Adrenal gland (tissue), 12 donors: ENCODE results near the gene ERLIN1. TPM values are rescaled to one million over a fixed set of nuclear protein-coding genes. Genes with fewer than 3 reads are reported as not detected.

Experiments used
- DNase-seq, 7 donors: peaks; one replicate each; pipeline ENCODE4 v3.0.0-alpha.2; 2019 to 2020
- H3K27ac ChIP-seq, 5 donors: fragments of 200-600 bp; sonication (generic) in 4 of 5; 1 replicate in 3 of 5; 2 replicates in 2 of 5; pipeline versions ENCODE4 v1.5.1 to v1.8.0; 2016 to 2020; ENCODE audit warnings: mild to moderate bottlenecking in 1 of 5
- H3K27me3 ChIP-seq: fragments of 200-600 bp; 2 replicates; pipeline ENCODE4 v1.8.0; 2021
- H3K36me3 ChIP-seq, 2 donors: fragments of 200-600 bp; replicated peaks in 1 of 2; 1 replicate in 1 of 2; 2 replicates in 1 of 2; pipeline versions ENCODE4 v1.5.1 to v1.8.0; 2018 to 2022
- H3K4me1 ChIP-seq, 2 donors: fragments of 200-600 bp; replicated peaks in 1 of 2; 1 replicate in 1 of 2; 2 replicates in 1 of 2; pipeline versions ENCODE4 v1.5.1 to v1.8.0; 2018 to 2021
- H3K4me3 ChIP-seq, 4 donors: fragments of 200-600 bp; sonication (generic) in 3 of 4; one replicate each; pipeline ENCODE4 v1.5.1; 2016 to 2018
- H3K9me3 ChIP-seq, 3 donors: fragments of 200-600 bp; sonication (generic) in 1 of 3; replicated peaks in 1 of 3; 1 replicate in 2 of 3; 2 replicates in 1 of 3; pipeline versions ENCODE4 v1.5.1 to v1.8.0; 2016 to 2021
- CTCF ChIP-seq, 6 experiments: fragments of 450-650 bp in 4 of 6; fragments of 200-600 bp in 2 of 6; sonication (generic) in 1 of 6; IDR thresholded peaks; 1 replicate in 5 of 6; 2 replicates in 1 of 6; pipeline versions ENCODE4 v1.5.1 to v1.8.0; 2016 to 2021; ENCODE audit warnings: antibody characterized with exemption in 6 of 6, mild to moderate bottlenecking in 2 of 6, moderate library complexity in 1 of 6
- POLR2A ChIP-seq, 2 donors: fragments of 450-650 bp; IDR thresholded peaks; one replicate each; pipeline ENCODE4 v1.6.1; 2017; ENCODE audit warnings: antibody characterized with exemption in 2 of 2, mild to moderate bottlenecking in 2 of 2, moderate library complexity in 1 of 2
- WGBS, 4 donors: extraction: QIAGEN DNeasy Blood & Tissue Kit in 2 of 4; methylation state at CpG; one replicate each; pipeline versions ENCODE4 v1.1.5 to v1.1.7; 2013 to 2017; 5-methylcytosine and 5-hydroxymethylcytosine counted together
- intact Hi-C, 2 donors: fragments of 100-400 bp; cut with DNase I; formaldehyde crosslinking; loops; one replicate each; pipeline versions ENCODE4 v1.14.1 to v1.15.0; 2022 to 2023
- polyA plus RNA-seq, 3 donors: library from polyadenylated mRNA; stranded (reverse); fragments of 200-250 nt in 2 of 3; fragments of 350-450 nt in 1 of 3; fragmentation: Illumina TruSeq in 1 of 3; extraction: RNeasy Lipid Tissue Mini Kit (QIAGEN cat#74804) in 1 of 3; gene quantifications; one replicate each; pipeline ENCODE4 v1.2.3, GENCODE V29; 2013 to 2014
- total RNA-seq, 9 donors: library from RNA; depleted of rRNA in 4 of 9; stranded (reverse); fragments of >200 nt in 4 of 9; fragments of 120-200 nt in 1 of 9; fragmentation: NEBNext Ultra II Directional in 1 of 9; extraction: Animal tissue kit (Norgen Biotek cat#: 25700) in 1 of 9; gene quantifications; one replicate each; pipeline versions ENCODE4 v1.1.0 to v1.2.4, GENCODE V29; 2013 to 2023
- donor health status: healthy with polysubstance abuse.
- donor health status: Bipolar disorder and iron deficiency.
- donor health status: DM: yes; HTN: yes; CAD: no.
- donor health status: DM: no; HTN: no; CAD: no.
- donor health status: DM: no; HTN: no; CAD: no.
- donor health status: DM: yes; HTN: yes; CAD: no.

The ERLIN1 gene
- total and polyA plus RNA-seq, 12 donors, result 3.6 to 32.8 (median 19.2) TPM

- intact Hi-C loops, result no loop called here
- H3K4me3 ChIP-seq, result no peak overlapping the region
- DNase-seq, result no peak
- WGBS, 4 donors, result 47 to 62% (median 55%) methylated on average over 7 of the region's 7 CpGs
- no peaks in the 10 kb centered on the region for H3K4me1 ChIP-seq
- no peak for TF ChIP-seq CTCF (IDR thresholded peaks at IDR 0.05)
- TF ChIP-seq POLR2A (IDR thresholded peaks at IDR 0.05), result no peak
- no peak overlapping the region for H3K27ac ChIP-seq
- no peaks in the 10 kb centered on the region for H3K36me3 ChIP-seq
- H3K27me3 ChIP-seq, result no peaks in the 10 kb centered on the region
- no peaks in the 10 kb centered on the region for H3K9me3 ChIP-seq
Measured at GRCh38 chr10:100138921-100139496, 46.8 kb downstream of the ERLIN1 start.

GRCh38 chr10:100135486-100135885, 50.3 kb downstream of the ERLIN1 start:
- H3K4me1 ChIP-seq, result no peaks in the 10 kb centered on the region
- no peak overlapping the region for H3K4me3 ChIP-seq
- no peaks in the 10 kb centered on the region for H3K9me3 ChIP-seq
- no peak for DNase-seq
- TF ChIP-seq CTCF (IDR thresholded peaks at IDR 0.05) (no peak), POLR2A (IDR thresholded peaks at IDR 0.05) (no peak)
- H3K27me3 ChIP-seq, result no peaks in the 10 kb centered on the region
- H3K27ac ChIP-seq, result no peak overlapping the region
- intact Hi-C loops, result no loop called here
- no peaks in the 10 kb centered on the region for H3K36me3 ChIP-seq

- Histone ChIP-seq H3K4me3 (no peak overlapping the region), H3K9me3 (no peaks in the 10 kb centered on the region), H3K27ac (no peak overlapping the region), H3K27me3 (no peaks in the 10 kb centered on the region), H3K36me3 (no peaks in the 10 kb centered on the region), H3K4me1 (no peaks in the 10 kb centered on the region)
- WGBS, 4 donors, result 89 to 100% (median 93%) methylated on average over 1 of the region's 1 CpG
- DNase-seq, result no peak
- no peak for TF ChIP-seq CTCF (IDR thresholded peaks at IDR 0.05)
- TF ChIP-seq POLR2A (IDR thresholded peaks at IDR 0.05), result no peak
- intact Hi-C loops, result no loop called here
Measured at GRCh38 chr10:100133801-100134200, 52.0 kb downstream of the ERLIN1 start.

GRCh38 chr10:100132427-100132826, 53.4 kb downstream of the ERLIN1 start:
- Histone ChIP-seq H3K4me3 (no peak overlapping the region), H3K27ac (no peak overlapping the region), H3K27me3 (no peaks in the 10 kb centered on the region), H3K9me3 (no peaks in the 10 kb centered on the region), H3K4me1 (no peaks in the 10 kb centered on the region), H3K36me3 (no peaks in the 10 kb centered on the region)
- DNase-seq, result no peak
- WGBS, 4 donors, result 79 to 88% (median 84%) methylated on average over 2 of the region's 2 CpGs
- TF ChIP-seq CTCF (IDR thresholded peaks at IDR 0.05), result no peak
- no peak for TF ChIP-seq POLR2A (IDR thresholded peaks at IDR 0.05)
- intact Hi-C loops, result no loop called here
